Measurements from ENCODE around the gene DHX57.
"Not testable (repeated sequence)": the region's sequence is repeated elsewhere in the genome, so short reads cannot be mapped to it uniquely, and the experiment has no call there.

The DHX57 gene

GRCh38 chr2:38863061-38863695 lies 12.6 kb downstream of the DHX57 start:
- no peak for DNase-seq

GRCh38 chr2:38862476-38862875 lies 13.3 kb downstream of the DHX57 start:
- no peak for DNase-seq

GRCh38 chr2:38856165-38856564 lies 19.6 kb downstream of the DHX57 start:
- DNase-seq: no peak

- no peak for DNase-seq
Observed at GRCh38 chr2:38850045-38850444, 25.7 kb downstream of the DHX57 start.

- DNase-seq: no peak
Observed at GRCh38 chr2:38836791-38837190, 38.9 kb downstream of the DHX57 start.

GRCh38 chr2:38835990-38836389 lies 39.7 kb downstream of the DHX57 start:
- DNase-seq: no peak

- DNase-seq: no peak
Observed at GRCh38 chr2:38835015-38835601, 40.6 kb downstream of the DHX57 start.

GRCh38 chr2:38830526-38831159 lies 45.1 kb downstream of the DHX57 start:
- no peak for DNase-seq

GRCh38 chr2:38829971-38830370 lies 45.8 kb downstream of the DHX57 start:
- DNase-seq: no peak

GRCh38 chr2:38828460-38828859 lies 47.3 kb downstream of the DHX57 start:
- DNase-seq: no peak

GRCh38 chr2:38827539-38828145 lies 48.1 kb downstream of the DHX57 start:
- not testable (repeated sequence) for DNase-seq

GRCh38 chr2:38825956-38826355 lies 49.8 kb downstream of the DHX57 start:
- DNase-seq: no peak

GRCh38 chr2:38824906-38825305 lies 50.8 kb downstream of the DHX57 start:
- DNase-seq: no peak

GRCh38 chr2:38823386-38823785 lies 52.3 kb downstream of the DHX57 start:
- no peak for DNase-seq

GRCh38 chr2:38818565-38818964 lies 57.2 kb downstream of the DHX57 start:
- DNase-seq: no peak

- DNase-seq: no peak
Observed at GRCh38 chr2:38815936-38816335, 59.8 kb downstream of the DHX57 start.

- no peak for DNase-seq
Observed at GRCh38 chr2:38810488-38810887, 65.2 kb downstream of the DHX57 start.

- DNase-seq: no peak
Observed at GRCh38 chr2:38808677-38809076, 67.1 kb downstream of the DHX57 start.

- no peak for DNase-seq
Observed at GRCh38 chr2:38806733-38807059, 69.0 kb downstream of the DHX57 start.

- no peak for DNase-seq
Observed at GRCh38 chr2:38806015-38806732, 69.6 kb downstream of the DHX57 start.

- no peak for DNase-seq
Observed at GRCh38 chr2:38797953-38798352, 77.8 kb downstream of the DHX57 start.

GRCh38 chr2:38797250-38797676 lies 78.5 kb downstream of the DHX57 start:
- DNase-seq: no peak

- not testable (repeated sequence) for DNase-seq
Observed at GRCh38 chr2:38795016-38795415, 80.7 kb downstream of the DHX57 start.
